Left lung (tissue), 10 donors: Measurements from ENCODE around the gene SSH3. TPM values are rescaled to one million over a fixed set of nuclear protein-coding genes. Genes with fewer than 3 reads are reported as not detected.

Experiments used
- ATAC-seq: fragments of 200-7000 bp; cut with Tn5 transposase; one replicate; pipeline ENCODE4 v1.9.1; 2020; ENCODE audit warnings: moderate library complexity
- DNase-seq, 4 donors: peaks; one replicate each; pipeline ENCODE4 v3.0.0-alpha.2; 2013 to 2020
- H3K27ac ChIP-seq, 2 donors: fragments of 200-600 bp; sonication (generic) in 1 of 2; one replicate each; pipeline versions ENCODE4 v1.5.0 to v1.8.0; 2020 to 2021
- H3K27me3 ChIP-seq, 2 donors: fragments of 200-600 bp; sonication (generic) in 1 of 2; one replicate each; pipeline versions ENCODE4 v1.5.0 to v1.8.0; 2020 to 2021
- H3K36me3 ChIP-seq, 2 donors: fragments of 200-600 bp; sonication (generic) in 1 of 2; one replicate each; pipeline versions ENCODE4 v1.5.0 to v1.8.0; 2020 to 2021
- H3K4me1 ChIP-seq, 2 donors: fragments of 200-600 bp; one replicate each; pipeline ENCODE4 v1.8.0; 2021
- H3K4me3 ChIP-seq, 2 donors: fragments of 200-600 bp; sonication (generic) in 1 of 2; one replicate each; pipeline versions ENCODE4 v1.5.0 to v1.8.0; 2020 to 2021; ENCODE audit warnings: mild to moderate bottlenecking in 1 of 2
- H3K9me3 ChIP-seq, 2 donors: fragments of 200-600 bp; sonication (generic) in 1 of 2; one replicate each; pipeline versions ENCODE4 v1.5.0 to v1.8.0; 2020 to 2021
- CTCF ChIP-seq, 2 donors: fragments of 200-600 bp; sonication (generic) in 1 of 2; IDR thresholded peaks; one replicate each; pipeline versions ENCODE4 v1.5.0 to v1.8.0; 2021; ENCODE audit warnings: antibody characterized with exemption in 2 of 2
- intact Hi-C, 2 donors: fragments of 100-400 bp; cut with DNase I; formaldehyde crosslinking; loops; one replicate each; pipeline versions ENCODE4 v1.11.2 to v1.14.2; 2022
- polyA plus RNA-seq, 6 donors: library from polyadenylated mRNA; unstranded; fragments of 120-200 nt; gene quantifications; one replicate each; pipeline ENCODE4 v1.2.1, GENCODE V29; 2013; ENCODE audit not compliant: insufficient read length in 6 of 6
- total RNA-seq, 2 donors: library from RNA; stranded (reverse); fragmentation: NEBNext Ultra II Directional; extraction: Animal tissue kit (Norgen Biotek cat#: 25700); gene quantifications; one replicate each; pipeline ENCODE4 v1.2.1, GENCODE V29; 2021
- donor health status: DM: no; HTN: yes; CAD: no.
- donor health status: DM: no; HTN: no; CAD: no.

The SSH3 gene
- total and polyA plus RNA-seq, 8 donors = 23.0 to 44.9 (median 29.5) TPM

- no peaks in the 10 kb centered on the region for H3K9me3 ChIP-seq
Observed at GRCh38 chr11:67311556-67312082, 8.3 kb downstream of the SSH3 start.

GRCh38 chr11:67312187-67313021 lies 9.1 kb downstream of the SSH3 start:
- TF ChIP-seq CTCF (IDR thresholded peaks at IDR 0.05) = no peak
- ATAC-seq (peak; percentile 2), DNase-seq (peak in 2 of 4 donors; percentile 68 to 81)
- peak overlapping the region in 1 of 2 donors; percentile 79 for H3K27ac ChIP-seq
- H3K9me3 ChIP-seq = no peaks in the 10 kb centered on the region
- peaks cover 0 to 29% of the 10 kb centered on the region in 2 donors for H3K4me1 ChIP-seq
- peaks cover 0 to 44% of the 10 kb centered on the region in 2 donors for H3K36me3 ChIP-seq
- no peak overlapping the region for H3K4me3 ChIP-seq
- H3K27me3 ChIP-seq = no peaks in the 10 kb centered on the region
- intact Hi-C loops = no loop called here

More at GRCh38 chr11:67311556-67312082, 8.3 kb downstream of the SSH3 start:
- ATAC-seq (no peak), DNase-seq (peak in 1 of 4 donors; percentile 51)
- no peak overlapping the region for H3K4me3 ChIP-seq
- peaks cover 0 to 27% of the 10 kb centered on the region in 2 donors for H3K4me1 ChIP-seq
- H3K27ac ChIP-seq = peak overlapping the region in 1 of 2 donors; percentile 79
- intact Hi-C loops = no loop called here
- TF ChIP-seq CTCF (IDR thresholded peaks at IDR 0.05) = no peak
- H3K36me3 ChIP-seq = peaks cover 0 to 50% of the 10 kb centered on the region in 2 donors
- no peaks in the 10 kb centered on the region for H3K27me3 ChIP-seq

GRCh38 chr11:67313125-67313890 lies 10.0 kb downstream of the SSH3 start:
- H3K4me3 ChIP-seq = no peak overlapping the region
- DNase-seq (no peak), ATAC-seq (no peak)
- no peaks in the 10 kb centered on the region for H3K27me3 ChIP-seq
- H3K27ac ChIP-seq = peak overlapping the region in 1 of 2 donors; percentile 79
- intact Hi-C loops = no loop called here
- no peak for TF ChIP-seq CTCF (IDR thresholded peaks at IDR 0.05)
- peaks cover 0 to 35% of the 10 kb centered on the region in 2 donors for H3K36me3 ChIP-seq
- no peaks in the 10 kb centered on the region for H3K9me3 ChIP-seq
- peaks cover 0 to 34% of the 10 kb centered on the region in 2 donors for H3K4me1 ChIP-seq

GRCh38 chr11:67314218-67314617 lies 10.9 kb downstream of the SSH3 start:
- no peak overlapping the region for H3K4me3 ChIP-seq
- no peaks in the 10 kb centered on the region for H3K9me3 ChIP-seq
- DNase-seq (no peak), ATAC-seq (no peak)
- intact Hi-C loops = no loop called here
- no peaks in the 10 kb centered on the region for H3K27me3 ChIP-seq
- TF ChIP-seq CTCF (IDR thresholded peaks at IDR 0.05) = no peak
- H3K27ac ChIP-seq = no peak overlapping the region
- peaks cover 0 to 39% of the 10 kb centered on the region in 2 donors for H3K4me1 ChIP-seq
- peaks cover 0 to 26% of the 10 kb centered on the region in 2 donors for H3K36me3 ChIP-seq
